ENCODE measurements around the gene MAGI2. TPM values are rescaled to one million over a fixed set of nuclear protein-coding genes. Genes with fewer than 3 reads are reported as not detected.

MAGI2 gene
- polyA plus RNA-seq, 3 donors from 2014 or later = not detected

- no peak overlapping the region for H3K4me3 Mint-ChIP-seq
- H3K4me1 Mint-ChIP-seq = no peaks in the 10 kb centered on the region
Measured at GRCh38 chr7:79282882-79283602, 170.4 kb downstream of the MAGI2 start.

GRCh38 chr7:79282070-79282694, 171.3 kb downstream of the MAGI2 start:
- Mint-ChIP-seq H3K4me3 (no peak overlapping the region), H3K27ac (no peak overlapping the region)

More at GRCh38 chr7:79282882-79283602, 170.4 kb downstream of the MAGI2 start:
- Mint-ChIP-seq H3K9me3 (peaks cover 1 to 42% (median 7%) of the 10 kb centered on the region in 6 donors), H3K27ac (no peak overlapping the region), H3K36me3 (no peaks in the 10 kb centered on the region), H3K27me3 (ENCODE audit: low read depth in 3 of 3) (peaks cover 0 to 2% (median 0%) of the 10 kb centered on the region in 3 donors)
- no peak for DNase-seq

GRCh38 chr7:79281426-79281825, 172.0 kb downstream of the MAGI2 start:
- peaks cover 0 to 4% (median 0%) of the 10 kb centered on the region in 3 donors for H3K27me3 Mint-ChIP-seq (ENCODE audit: low read depth in 3 of 3)

More at GRCh38 chr7:79282070-79282694, 171.3 kb downstream of the MAGI2 start:
- Mint-ChIP-seq H3K27me3 (ENCODE audit: low read depth in 3 of 3) (peaks cover 0 to 4% (median 0%) of the 10 kb centered on the region in 3 donors), H3K4me1 (no peaks in the 10 kb centered on the region), H3K9me3 (peaks cover 1 to 47% (median 11%) of the 10 kb centered on the region in 6 donors), H3K36me3 (no peaks in the 10 kb centered on the region)
- DNase-seq = no peak

GRCh38 chr7:79272938-79273337, 180.5 kb downstream of the MAGI2 start:
- no peaks in the 10 kb centered on the region for H3K36me3 Mint-ChIP-seq
- peaks cover 0 to 3% (median 0%) of the 10 kb centered on the region in 3 donors for H3K27me3 Mint-ChIP-seq (ENCODE audit: low read depth in 3 of 3)
- no peak overlapping the region for H3K27ac Mint-ChIP-seq
- DNase-seq = no peak
- no peaks in the 10 kb centered on the region for H3K4me1 Mint-ChIP-seq
- no peak overlapping the region for H3K4me3 Mint-ChIP-seq
- H3K9me3 Mint-ChIP-seq = peaks cover 2 to 20% (median 9%) of the 10 kb centered on the region in 6 donors

More at GRCh38 chr7:79281426-79281825, 172.0 kb downstream of the MAGI2 start:
- Mint-ChIP-seq H3K27ac (no peak overlapping the region), H3K36me3 (no peaks in the 10 kb centered on the region), H3K4me3 (no peak overlapping the region), H3K9me3 (peaks cover 1 to 47% (median 11%) of the 10 kb centered on the region in 6 donors), H3K4me1 (no peaks in the 10 kb centered on the region)
- DNase-seq = no peak

GRCh38 chr7:79272066-79272669, 181.3 kb downstream of the MAGI2 start:
- H3K27me3 Mint-ChIP-seq (ENCODE audit: low read depth in 3 of 3) = no peaks in the 10 kb centered on the region
- no peaks in the 10 kb centered on the region for H3K36me3 Mint-ChIP-seq
- no peaks in the 10 kb centered on the region for H3K4me1 Mint-ChIP-seq
- H3K9me3 Mint-ChIP-seq = peaks cover 2 to 21% (median 8%) of the 10 kb centered on the region in 6 donors
- no peak overlapping the region for H3K27ac Mint-ChIP-seq
- H3K4me3 Mint-ChIP-seq = no peak overlapping the region
- DNase-seq = no peak

GRCh38 chr7:79268730-79269129, 184.7 kb downstream of the MAGI2 start:
- Mint-ChIP-seq H3K27me3 (ENCODE audit: low read depth in 3 of 3) (no peaks in the 10 kb centered on the region), H3K9me3 (peaks cover 0 to 17% (median 6%) of the 10 kb centered on the region in 6 donors), H3K4me1 (no peaks in the 10 kb centered on the region), H3K4me3 (no peak overlapping the region), H3K27ac (no peak overlapping the region), H3K36me3 (no peaks in the 10 kb centered on the region)
- no peak for DNase-seq

GRCh38 chr7:79258826-79259225, 194.6 kb downstream of the MAGI2 start:
- Mint-ChIP-seq H3K9me3 (peaks cover 2 to 18% (median 8%) of the 10 kb centered on the region in 6 donors), H3K4me1 (no peaks in the 10 kb centered on the region), H3K27me3 (ENCODE audit: low read depth in 3 of 3) (no peaks in the 10 kb centered on the region), H3K36me3 (no peaks in the 10 kb centered on the region), H3K27ac (no peak overlapping the region), H3K4me3 (no peak overlapping the region)
- DNase-seq = no peak

GRCh38 chr7:79257959-79258358, 195.5 kb downstream of the MAGI2 start:
- no peak overlapping the region for H3K27ac Mint-ChIP-seq
- H3K27me3 Mint-ChIP-seq (ENCODE audit: low read depth in 3 of 3) = no peaks in the 10 kb centered on the region
- no peaks in the 10 kb centered on the region for H3K4me1 Mint-ChIP-seq
- no peaks in the 10 kb centered on the region for H3K36me3 Mint-ChIP-seq
- no peak overlapping the region for H3K4me3 Mint-ChIP-seq
- no peak for DNase-seq
- H3K9me3 Mint-ChIP-seq = peaks cover 2 to 18% (median 9%) of the 10 kb centered on the region in 6 donors

- H3K4me3 Mint-ChIP-seq = no peak overlapping the region
- H3K27ac Mint-ChIP-seq = no peak overlapping the region
- peaks cover 7 to 51% (median 22%) of the 10 kb centered on the region in 6 donors for H3K9me3 Mint-ChIP-seq
- DNase-seq = no peak
- no peaks in the 10 kb centered on the region for H3K4me1 Mint-ChIP-seq
- H3K27me3 Mint-ChIP-seq (ENCODE audit: low read depth in 3 of 3) = no peaks in the 10 kb centered on the region
- peaks cover 0 to under 1% (median 0%) of the 10 kb centered on the region in 3 donors for H3K36me3 Mint-ChIP-seq
Measured at GRCh38 chr7:79245623-79246249, 207.7 kb downstream of the MAGI2 start.

GRCh38 chr7:79244482-79244881, 209.0 kb downstream of the MAGI2 start:
- Mint-ChIP-seq H3K4me3 (no peak overlapping the region), H3K27me3 (ENCODE audit: low read depth in 3 of 3) (no peaks in the 10 kb centered on the region), H3K27ac (no peak overlapping the region), H3K36me3 (peaks cover 0 to 4% (median 0%) of the 10 kb centered on the region in 3 donors), H3K9me3 (peaks cover 7 to 58% (median 21%) of the 10 kb centered on the region in 6 donors), H3K4me1 (no peaks in the 10 kb centered on the region)
- no peak for DNase-seq

- no peaks in the 10 kb centered on the region for H3K27me3 Mint-ChIP-seq (ENCODE audit: low read depth in 3 of 3)
- H3K36me3 Mint-ChIP-seq = peaks cover 0 to 4% (median 0%) of the 10 kb centered on the region in 3 donors
- peak overlapping the region in 1 of 6 donors; percentile 22 for H3K27ac Mint-ChIP-seq
- no peaks in the 10 kb centered on the region for H3K4me1 Mint-ChIP-seq
- peaks cover 1 to 56% (median 19%) of the 10 kb centered on the region in 6 donors for H3K9me3 Mint-ChIP-seq
- H3K4me3 Mint-ChIP-seq = no peak overlapping the region
- no peak for DNase-seq
Measured at GRCh38 chr7:79241288-79242060, 212.0 kb downstream of the MAGI2 start.

GRCh38 chr7:79240413-79240812, 213.1 kb downstream of the MAGI2 start:
- Mint-ChIP-seq H3K9me3 (peaks cover 9 to 56% (median 17%) of the 10 kb centered on the region in 6 donors), H3K4me3 (no peak overlapping the region), H3K4me1 (no peaks in the 10 kb centered on the region), H3K27me3 (ENCODE audit: low read depth in 3 of 3) (peaks cover 0 to 2% (median 0%) of the 10 kb centered on the region in 3 donors), H3K36me3 (peaks cover 0 to 4% (median 0%) of the 10 kb centered on the region in 3 donors), H3K27ac (no peak overlapping the region)
- DNase-seq = no peak

Data from immature natural killer cell (primary cell).